Stimulated activated CD8-positive, alpha-beta memory T cell treated with anti-CD3 and anti-CD28 coated beads, Interleukin-7, amount 100 ng/mL, for 48 hours (primary cell): ENCODE measurements around the gene GBE1.

Experiments used
- DNase-seq, 2 donors: peaks; one replicate each; pipeline ENCODE4 v3.0.0-alpha.2; 2020; ENCODE audit warnings: low read depth in 1 of 2; ENCODE audit errors: extremely low read depth in 1 of 2

The GBE1 gene

DNA sequence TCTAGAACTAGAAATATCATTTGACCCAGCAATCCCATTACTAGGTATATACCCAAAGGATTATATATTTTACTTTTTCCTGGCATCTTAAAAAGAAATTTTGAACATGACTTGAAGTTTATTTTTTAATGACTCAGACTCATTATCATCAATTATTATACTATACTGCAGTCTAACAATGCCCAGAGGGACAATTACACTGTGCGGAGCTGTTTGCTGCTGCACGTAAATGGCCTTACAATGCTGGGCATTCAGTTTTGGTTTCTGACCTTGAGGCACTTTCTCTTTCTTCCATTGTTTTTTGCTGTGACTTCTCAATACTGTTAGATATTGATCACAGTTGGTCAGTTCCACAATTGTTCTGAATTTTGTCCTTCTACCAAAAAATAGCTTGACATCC is 128.8 kb downstream of the GBE1 start:
- DNase-seq = no peak

DNA sequence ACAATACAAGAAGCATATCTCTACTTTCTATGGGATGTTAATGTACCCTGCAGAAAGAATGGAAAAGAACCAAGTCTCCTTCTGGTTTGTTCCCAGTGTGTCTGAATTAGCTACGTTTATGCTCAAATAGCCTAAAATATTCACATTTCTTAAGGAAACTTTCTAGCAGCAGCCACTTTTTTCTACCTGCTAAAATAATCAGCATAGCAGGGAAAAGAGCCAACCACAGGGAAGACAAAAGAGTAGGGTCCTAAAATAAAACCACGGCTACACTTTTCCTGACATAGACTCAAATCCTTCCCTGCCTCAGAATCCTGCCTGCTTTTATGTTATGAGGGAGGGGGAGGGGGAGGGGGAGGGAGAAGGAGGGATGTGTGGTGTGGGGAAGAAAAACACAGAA is 136.7 kb downstream of the GBE1 start:
- no peak for DNase-seq

GRCh38 chr3:81622395-81622794 is 139.1 kb downstream of the GBE1 start:
- no peak for DNase-seq

GRCh38 chr3:81621277-81621676 is 140.2 kb downstream of the GBE1 start:
- DNase-seq = no peak

DNA sequence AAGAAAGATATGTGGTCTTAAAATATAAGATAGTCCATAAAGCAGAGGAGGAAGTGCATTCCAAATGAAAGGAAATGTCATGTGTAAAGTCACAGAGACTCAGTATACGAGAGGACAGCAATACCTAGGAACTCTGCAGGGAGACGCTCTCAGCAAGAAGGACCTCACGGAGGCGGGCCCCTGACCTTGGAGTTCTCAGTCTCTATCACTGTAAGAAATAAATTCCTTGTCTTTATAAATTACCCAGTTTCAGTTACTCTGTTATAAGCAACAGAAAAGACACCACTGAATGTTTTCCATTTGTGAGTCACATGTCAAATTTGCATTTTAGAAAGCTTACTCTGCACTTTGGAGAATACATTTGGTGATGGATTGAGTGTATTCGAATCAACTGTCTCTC is 140.6 kb downstream of the GBE1 start:
- no peak for DNase-seq

DNA sequence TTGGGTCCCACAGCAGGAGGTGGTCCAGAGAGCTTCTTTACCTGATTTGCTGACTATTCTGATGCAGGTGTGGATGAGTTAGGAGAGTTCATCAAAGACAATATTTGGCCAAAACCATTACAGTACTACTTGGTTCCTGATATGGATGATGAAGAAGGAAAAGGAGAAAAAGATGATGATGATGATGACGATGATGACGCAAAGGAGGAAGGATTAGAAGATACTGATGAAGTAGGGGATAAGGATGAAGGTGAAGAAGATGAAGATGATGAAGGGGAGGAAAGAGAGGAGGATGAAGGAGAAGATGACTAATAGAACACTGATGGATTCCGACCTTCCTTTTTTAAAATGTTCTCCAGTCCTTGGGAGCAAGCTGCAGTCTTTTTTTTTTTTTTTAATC is 148.7 kb downstream of the GBE1 start:
- no peak for DNase-seq

DNA sequence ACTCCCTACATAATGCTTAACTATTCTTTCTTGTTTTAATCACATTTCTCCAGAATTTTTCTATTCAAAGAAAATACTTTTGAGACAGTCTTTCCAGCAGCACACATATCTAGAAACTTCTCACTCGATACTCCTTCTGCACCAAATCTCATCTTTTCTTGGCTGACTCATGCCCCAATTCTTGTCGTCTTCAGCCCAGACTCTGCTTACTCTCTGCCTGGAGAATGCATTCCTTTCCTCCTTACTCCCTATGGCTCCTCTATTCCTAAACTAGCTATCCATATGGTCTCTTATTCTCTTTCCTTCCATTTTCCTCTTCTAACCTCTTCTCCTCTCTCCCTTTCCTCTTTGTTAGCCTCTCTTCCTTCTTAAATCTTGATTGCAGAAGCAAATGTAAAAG is 158.7 kb downstream of the GBE1 start:
- no peak for DNase-seq

DNA sequence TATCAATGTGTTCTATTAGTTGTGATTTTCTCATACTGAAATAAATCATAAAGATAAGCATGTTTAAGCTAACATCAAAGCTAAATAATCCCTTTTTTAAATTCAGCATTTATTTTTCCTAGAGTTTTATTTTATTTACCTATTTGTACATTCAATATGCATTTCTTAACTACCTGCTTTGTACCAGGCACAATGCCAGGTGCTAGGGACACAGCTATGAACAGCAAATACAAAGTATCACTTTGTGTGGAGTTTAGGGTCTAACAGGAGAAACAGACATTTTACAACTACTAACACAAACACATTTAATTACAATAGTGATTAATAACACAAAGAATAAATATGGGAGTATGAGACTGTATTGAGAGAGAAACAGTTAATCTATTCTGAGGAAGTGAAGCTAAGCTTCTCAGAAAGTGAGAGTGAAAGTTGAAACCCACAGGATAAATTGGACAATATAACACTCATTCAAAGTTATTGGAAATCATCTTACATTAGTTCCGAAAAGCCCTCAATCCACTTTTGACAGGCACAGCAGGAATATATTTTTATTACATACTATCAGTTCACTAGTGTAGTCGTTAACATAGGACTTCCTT is 159.6 kb downstream of the GBE1 start:
- DNase-seq = no peak

- DNase-seq = no peak
Observed at GRCh38 chr3:81592101-81592500, 169.3 kb downstream of the GBE1 start.

- DNase-seq = no peak
Observed at GRCh38 chr3:81585937-81586336, 175.5 kb downstream of the GBE1 start.

- no peak for DNase-seq
Observed at GRCh38 chr3:81585056-81585455, 176.4 kb downstream of the GBE1 start.

- DNase-seq = no peak
Observed at GRCh38 chr3:81581966-81582599, 179.4 kb downstream of the GBE1 start.

- no peak for DNase-seq
Observed at GRCh38 chr3:81580355-81580754, 181.1 kb downstream of the GBE1 start.

DNA sequence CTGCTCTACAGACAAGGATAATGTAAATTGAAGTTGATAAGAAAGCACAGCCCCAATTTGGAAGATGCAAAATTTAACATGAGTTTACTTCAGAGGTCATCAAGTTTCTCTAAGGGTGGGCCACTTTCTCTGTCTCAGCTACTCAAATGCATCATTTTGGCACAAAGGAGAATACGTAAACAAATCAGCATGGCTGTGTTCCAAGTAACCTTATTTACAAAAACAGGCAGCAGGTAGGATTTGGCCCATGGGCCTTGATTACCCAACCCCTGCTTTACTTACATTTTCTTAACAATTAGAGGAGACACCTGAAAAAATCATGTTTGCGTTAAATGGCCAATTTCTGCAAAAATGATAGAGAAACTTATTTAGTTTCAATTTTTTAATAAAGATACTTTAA is 181.7 kb downstream of the GBE1 start:
- no peak for DNase-seq

GRCh38 chr3:81572201-81572756 is 189.2 kb downstream of the GBE1 start:
- DNase-seq = no peak

GRCh38 chr3:81568378-81568777 is 193.1 kb downstream of the GBE1 start:
- no peak for DNase-seq

DNA sequence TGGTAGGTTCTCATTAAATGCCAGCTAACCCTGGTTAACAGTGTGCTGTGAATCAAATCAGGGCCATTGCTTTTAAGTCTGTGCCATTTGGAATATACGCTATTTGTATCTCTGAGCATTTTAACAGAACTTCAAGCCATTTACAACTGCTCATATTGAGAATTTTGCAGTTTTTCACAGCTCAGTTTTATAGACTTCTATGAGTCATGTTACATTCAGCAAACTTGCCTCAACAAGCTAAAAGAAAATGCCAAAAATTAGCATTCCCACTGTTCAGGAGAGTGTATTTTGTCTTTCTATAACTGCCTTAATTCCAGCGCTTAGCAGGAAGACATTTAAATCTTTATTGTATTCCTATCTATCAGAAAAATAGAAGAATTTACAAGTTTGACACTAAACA is 196.4 kb downstream of the GBE1 start:
- DNase-seq = no peak

- no peak for DNase-seq
Observed at GRCh38 chr3:81558106-81558505, 203.3 kb downstream of the GBE1 start.

- no peak for DNase-seq
Observed at GRCh38 chr3:81554801-81555200, 206.6 kb downstream of the GBE1 start.

GRCh38 chr3:81554388-81554787 is 207.1 kb downstream of the GBE1 start:
- no peak for DNase-seq

- no peak for DNase-seq
Observed at GRCh38 chr3:81550415-81550814, 211.0 kb downstream of the GBE1 start.

- DNase-seq = no peak
Observed at GRCh38 chr3:81549831-81550230, 211.6 kb downstream of the GBE1 start.

- DNase-seq = no peak
Observed at GRCh38 chr3:81549388-81549787, 212.1 kb downstream of the GBE1 start.
